Immature natural killer cell (primary cell): ENCODE results near the gene PFKFB2. TPM values are rescaled to one million over a fixed set of nuclear protein-coding genes. Genes with fewer than 3 reads are reported as not detected.

Experiments
- DNase-seq, 3 donors: peaks; one replicate each; pipeline ENCODE4 v3.0.0; 2022; ENCODE audit warnings: mixed read lengths in 1 of 3
- H3K27ac Mint-ChIP-seq, 6 donors: one replicate each; pipeline ENCODE4 v1.8.0; 2020; ENCODE audit warnings: mixed read lengths in 6 of 6, mild to moderate bottlenecking in 5 of 6, inconsistent platforms in 4 of 6, moderate library complexity in 3 of 6
- H3K27me3 Mint-ChIP-seq, 3 donors: one replicate each; pipeline ENCODE4 v1.8.0; 2020 to 2021; ENCODE audit warnings: low read depth in 3 of 3, mild to moderate bottlenecking in 3 of 3, mixed read lengths in 3 of 3, moderate library complexity in 3 of 3, inconsistent platforms in 1 of 3
- H3K36me3 Mint-ChIP-seq, 3 donors: one replicate each; pipeline ENCODE4 v1.8.0; 2020; ENCODE audit warnings: mixed read lengths in 3 of 3, inconsistent platforms in 2 of 3, mild to moderate bottlenecking in 2 of 3
- H3K4me1 Mint-ChIP-seq, 2 donors: one replicate each; pipeline ENCODE4 v1.8.0; 2020; ENCODE audit warnings: inconsistent platforms in 2 of 2, mild to moderate bottlenecking in 2 of 2, mixed read lengths in 2 of 2, moderate library complexity in 1 of 2
- H3K4me3 Mint-ChIP-seq, 5 donors: one replicate each; pipeline ENCODE4 v1.8.0; 2020; ENCODE audit warnings: mild to moderate bottlenecking in 5 of 5, mixed read lengths in 5 of 5, inconsistent platforms in 3 of 5, moderate library complexity in 3 of 5
- H3K9me3 Mint-ChIP-seq, 6 donors: one replicate each; pipeline ENCODE4 v1.8.0; 2020; ENCODE audit warnings: mild to moderate bottlenecking in 6 of 6, mixed read lengths in 6 of 6, inconsistent platforms in 4 of 6, moderate library complexity in 3 of 6
- polyA plus RNA-seq, 3 donors: library from polyadenylated mRNA; unstranded; fragments of 300-500 nt; fragmentation: Illumina TruSeq; gene quantifications; one replicate each; pipeline ENCODE4 v1.2.3, GENCODE V29; 2021

PFKFB2 gene
- polyA plus RNA-seq, 3 donors from 2014 or later, result 0.94 to 1.8 (median 1.4) TPM

DNA sequence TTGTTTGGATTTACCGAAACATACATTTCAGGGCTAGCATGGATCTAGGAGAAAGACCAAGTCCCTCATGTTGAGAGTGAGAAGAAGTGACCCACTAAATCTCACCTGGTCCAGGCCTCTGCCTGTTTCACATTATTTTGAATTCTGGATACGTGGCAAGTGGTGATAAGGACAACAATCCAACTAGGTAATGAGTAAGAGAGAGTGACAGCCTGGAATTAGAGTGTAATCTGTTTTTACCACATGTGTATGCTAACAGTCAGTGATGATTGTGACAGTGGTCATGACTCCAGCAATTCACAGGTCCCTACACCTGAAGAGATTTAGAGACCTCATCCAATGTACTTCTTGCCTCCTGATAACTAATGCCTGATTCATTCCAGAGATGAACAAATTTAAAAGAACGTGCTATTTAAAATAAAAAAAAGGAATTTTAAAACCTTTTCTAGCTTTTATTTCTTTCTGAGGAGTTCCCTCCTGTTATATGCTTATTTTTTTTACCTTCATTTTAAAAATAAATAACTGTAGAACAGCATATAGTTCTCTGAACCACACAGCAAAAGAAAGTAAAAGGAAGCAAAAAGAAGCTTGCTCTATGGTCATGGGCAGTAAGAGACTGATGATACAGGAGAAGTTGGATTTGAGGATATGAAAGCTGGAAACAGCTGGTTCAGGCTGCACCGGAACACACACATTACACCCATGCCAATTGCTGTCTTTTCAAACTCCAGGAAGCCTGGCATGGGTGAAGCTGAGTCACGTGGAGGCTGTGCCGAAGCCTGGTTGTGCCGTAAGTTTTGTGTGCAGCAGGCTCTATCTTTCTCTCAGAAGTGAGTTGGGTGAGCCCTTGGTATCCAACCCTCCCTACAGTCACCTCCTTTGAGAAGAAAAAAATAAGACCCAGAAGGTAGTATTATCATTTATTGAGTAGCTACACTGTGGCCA lies 35.2 kb upstream of the PFKFB2 start:
- Mint-ChIP-seq H3K4me1 (no peaks in the 10 kb centered on the region), H3K4me3 (no peak overlapping the region), H3K9me3 (no peaks in the 10 kb centered on the region), H3K27ac (no peak overlapping the region), H3K27me3 (peaks cover 0 to 21% (median 8%) of the 10 kb centered on the region in 3 donors), H3K36me3 (no peaks in the 10 kb centered on the region)
- no peak for DNase-seq

DNA sequence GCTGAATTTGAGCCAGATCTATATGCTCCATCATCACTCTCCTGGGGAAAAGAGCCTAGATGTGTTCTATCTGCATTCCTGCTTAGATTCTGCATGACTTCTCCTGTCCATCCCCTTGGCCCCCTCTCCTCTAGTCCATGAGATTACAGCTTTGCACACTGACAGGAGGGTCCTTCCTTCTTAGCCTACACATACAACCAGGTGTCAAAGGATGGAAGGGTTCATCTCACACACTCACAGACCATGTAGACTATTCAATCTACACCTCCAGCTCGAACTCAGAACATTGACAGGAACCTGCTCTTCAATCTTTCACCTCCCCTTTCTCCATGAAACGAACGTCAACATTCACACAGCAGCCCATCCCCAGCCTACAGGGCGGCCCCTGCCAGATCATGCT lies 34.4 kb upstream of the PFKFB2 start:
- no peak for DNase-seq
- H3K27ac Mint-ChIP-seq, result no peak overlapping the region
- H3K4me3 Mint-ChIP-seq, result no peak overlapping the region
- H3K9me3 Mint-ChIP-seq, result no peaks in the 10 kb centered on the region
- H3K36me3 Mint-ChIP-seq, result no peaks in the 10 kb centered on the region
- peaks cover 0 to 21% (median 4%) of the 10 kb centered on the region in 3 donors for H3K27me3 Mint-ChIP-seq
- H3K4me1 Mint-ChIP-seq, result no peaks in the 10 kb centered on the region

DNA sequence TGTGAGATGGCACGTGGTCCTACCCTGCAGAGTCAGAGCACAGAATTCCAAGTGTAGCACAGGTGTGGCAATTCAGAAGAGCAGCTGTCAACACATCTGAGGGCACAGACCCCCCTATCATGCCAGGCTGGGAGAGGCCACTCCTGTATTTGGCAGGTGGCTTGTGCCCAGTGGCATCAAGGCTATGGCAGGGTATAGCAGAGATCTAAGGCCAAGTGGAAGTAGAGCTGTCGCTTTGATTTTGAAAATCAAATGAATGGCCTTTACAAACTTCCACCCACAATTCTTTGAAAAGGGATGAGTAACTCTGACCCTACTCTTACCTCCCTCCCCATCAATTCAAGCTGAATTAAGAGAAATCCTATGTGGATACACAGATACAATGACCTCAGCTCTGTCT lies 33.9 kb upstream of the PFKFB2 start:
- Mint-ChIP-seq H3K27ac (no peak overlapping the region), H3K36me3 (no peaks in the 10 kb centered on the region), H3K9me3 (no peaks in the 10 kb centered on the region), H3K4me1 (no peaks in the 10 kb centered on the region), H3K4me3 (no peak overlapping the region), H3K27me3 (peaks cover 0 to 21% (median 4%) of the 10 kb centered on the region in 3 donors)
- no peak for DNase-seq

DNA sequence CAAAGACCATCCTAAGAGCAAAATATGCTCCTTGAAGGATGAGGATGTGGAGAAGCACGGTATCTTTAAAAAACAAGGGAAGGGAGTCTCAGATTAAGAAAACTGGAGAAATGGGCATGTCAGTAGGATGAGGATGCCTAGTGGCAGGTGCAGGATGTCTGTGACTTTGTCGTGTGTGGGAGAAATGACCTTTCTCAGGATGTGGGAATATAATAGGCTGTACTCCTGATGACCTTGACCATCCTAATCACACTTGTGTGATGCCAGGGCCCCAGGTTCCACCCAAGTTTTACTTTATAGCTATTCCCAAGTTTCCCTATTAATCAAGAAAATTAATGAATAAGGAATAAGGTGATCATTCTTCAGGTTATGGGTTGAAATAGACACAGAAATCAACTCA lies 33.4 kb upstream of the PFKFB2 start:
- Mint-ChIP-seq H3K36me3 (no peaks in the 10 kb centered on the region), H3K4me3 (no peak overlapping the region), H3K4me1 (no peaks in the 10 kb centered on the region), H3K9me3 (no peaks in the 10 kb centered on the region), H3K27ac (no peak overlapping the region), H3K27me3 (peaks cover 0 to 19% (median 4%) of the 10 kb centered on the region in 3 donors)
- no peak for DNase-seq

DNA sequence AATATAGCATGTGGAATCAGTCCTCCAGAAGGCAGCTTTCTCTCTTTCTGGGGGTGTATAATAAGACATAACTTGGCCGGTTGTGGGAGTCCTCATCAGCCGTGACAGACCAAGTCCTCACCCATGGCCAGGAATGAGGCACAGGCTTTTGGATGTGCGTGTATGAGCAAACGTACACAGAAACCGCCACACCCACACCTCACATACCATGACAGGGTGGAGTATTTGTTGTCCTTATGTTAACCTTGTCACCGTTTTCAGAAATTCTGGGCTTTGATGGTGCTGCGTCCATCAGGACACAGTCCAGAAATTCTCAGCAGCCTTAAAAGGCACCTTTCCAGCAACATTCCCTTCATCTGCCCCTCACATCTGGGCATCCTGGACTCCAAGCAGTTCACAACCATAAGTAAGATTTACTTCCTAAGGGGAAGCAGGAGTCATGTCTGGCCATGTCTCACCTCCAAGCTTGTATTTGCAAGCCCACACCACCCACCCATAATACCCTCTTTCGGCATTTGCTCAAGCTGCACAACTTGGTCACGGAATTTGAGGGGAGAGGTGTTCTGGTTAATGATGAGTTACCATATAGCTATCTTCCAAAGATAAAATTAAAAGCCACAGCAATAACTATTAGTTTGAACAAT lies 32.9 kb upstream of the PFKFB2 start:
- H3K27me3 Mint-ChIP-seq, result peaks cover 0 to 19% (median 4%) of the 10 kb centered on the region in 3 donors
- no peak overlapping the region for H3K27ac Mint-ChIP-seq
- no peaks in the 10 kb centered on the region for H3K36me3 Mint-ChIP-seq
- DNase-seq, result no peak
- no peaks in the 10 kb centered on the region for H3K4me1 Mint-ChIP-seq
- no peaks in the 10 kb centered on the region for H3K9me3 Mint-ChIP-seq
- no peak overlapping the region for H3K4me3 Mint-ChIP-seq

DNA sequence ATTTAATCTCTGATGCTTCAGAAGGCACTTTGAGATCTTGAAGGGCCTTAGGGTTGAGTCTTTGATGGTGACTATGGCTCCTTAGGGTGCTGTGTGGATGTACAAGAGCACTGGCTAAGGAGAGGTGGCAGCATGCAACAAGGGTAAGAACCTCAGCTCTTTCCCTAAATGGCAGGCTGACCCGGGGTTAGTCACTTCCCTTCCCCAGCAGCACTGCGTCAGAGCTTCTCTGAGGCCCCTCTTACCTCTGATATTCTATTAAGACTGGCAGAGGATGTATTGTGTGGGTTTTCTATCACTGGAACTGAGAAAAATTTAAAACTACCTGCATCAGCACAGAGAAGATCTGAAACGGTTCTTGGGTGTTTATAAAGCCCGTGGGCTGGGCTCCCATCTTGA lies 32.4 kb upstream of the PFKFB2 start:
- no peak overlapping the region for H3K4me3 Mint-ChIP-seq
- H3K27me3 Mint-ChIP-seq, result peaks cover 0 to 19% (median 4%) of the 10 kb centered on the region in 3 donors
- no peaks in the 10 kb centered on the region for H3K4me1 Mint-ChIP-seq
- no peak for DNase-seq
- H3K27ac Mint-ChIP-seq, result peak overlapping the region in 1 of 6 donors; percentile 12
- H3K9me3 Mint-ChIP-seq, result no peaks in the 10 kb centered on the region
- H3K36me3 Mint-ChIP-seq, result no peaks in the 10 kb centered on the region

DNA sequence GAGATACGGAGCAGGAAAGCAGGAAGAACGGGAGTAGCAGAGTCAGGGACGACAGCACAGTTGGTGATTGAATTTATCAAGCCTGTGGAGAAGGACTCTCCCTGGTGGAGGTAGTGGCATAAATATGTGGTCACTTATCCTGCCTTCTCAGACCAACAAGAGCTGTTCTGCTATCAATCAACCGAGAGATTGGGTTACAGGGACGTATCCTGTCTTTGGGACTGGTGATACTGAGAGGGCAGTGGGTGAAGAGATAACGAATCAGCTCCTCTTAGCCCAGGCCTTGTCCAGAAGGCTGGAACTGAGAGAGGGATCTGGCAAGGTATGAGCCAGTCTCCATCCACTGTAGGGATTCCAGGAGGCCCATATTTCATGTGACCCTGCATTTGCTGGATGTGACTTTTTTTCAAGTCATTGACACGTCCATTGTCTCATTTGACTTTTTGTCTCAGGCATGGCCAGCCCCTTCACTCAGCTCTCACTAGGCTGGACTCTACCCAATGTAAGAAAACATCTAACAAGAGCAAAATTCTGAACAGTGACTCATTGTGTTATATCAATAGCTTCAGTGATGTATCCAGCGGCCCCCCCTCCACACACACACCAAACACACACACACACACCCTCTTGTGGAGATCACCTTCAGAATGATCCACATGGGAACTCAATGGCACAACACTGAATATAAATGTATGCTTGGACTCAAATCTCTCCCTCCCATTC lies 31.8 kb upstream of the PFKFB2 start:
- no peak for DNase-seq
- Mint-ChIP-seq H3K4me3 (no peak overlapping the region), H3K9me3 (no peaks in the 10 kb centered on the region), H3K27ac (no peak overlapping the region), H3K36me3 (no peaks in the 10 kb centered on the region), H3K4me1 (no peaks in the 10 kb centered on the region), H3K27me3 (peaks cover 0 to 15% (median 3%) of the 10 kb centered on the region in 3 donors)

DNA sequence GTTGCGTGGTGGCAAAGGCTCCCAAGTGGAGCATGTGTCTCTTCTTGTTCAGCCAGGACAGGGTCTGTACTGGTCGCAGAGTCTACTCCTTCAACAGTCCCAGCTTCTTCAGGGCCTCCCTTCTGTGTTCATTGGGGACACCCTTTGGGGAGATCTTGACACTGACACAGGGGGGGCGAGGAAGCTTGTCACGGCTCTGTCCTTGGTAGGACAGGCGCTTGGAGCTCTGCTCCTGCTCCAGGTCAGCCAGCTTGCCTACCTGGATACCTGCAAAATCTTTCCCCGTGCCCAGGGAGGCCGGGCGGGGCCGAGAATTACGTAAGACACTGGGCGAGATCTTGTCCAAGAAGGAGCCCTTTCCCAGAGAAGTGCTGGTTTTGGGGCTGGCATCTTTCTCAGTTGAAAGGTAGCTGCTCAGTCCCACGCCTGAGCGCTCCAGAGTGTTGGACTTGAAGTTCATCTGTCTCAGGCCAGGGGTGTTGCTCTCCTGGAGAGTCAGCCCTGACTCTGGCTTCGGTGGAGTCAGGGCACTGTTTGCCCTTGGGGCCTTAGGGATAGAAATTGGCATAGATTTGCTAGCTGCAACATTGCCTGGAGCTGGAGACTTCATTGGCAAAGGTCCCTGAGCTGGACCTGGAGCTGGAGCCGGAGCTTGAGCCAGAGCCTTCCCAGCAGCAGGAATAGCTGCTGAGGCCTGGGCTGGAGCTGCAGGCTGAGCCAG lies 31.0 kb upstream of the PFKFB2 start:
- Mint-ChIP-seq H3K27ac (no peak overlapping the region), H3K9me3 (no peaks in the 10 kb centered on the region), H3K4me3 (no peak overlapping the region), H3K4me1 (no peaks in the 10 kb centered on the region), H3K36me3 (no peaks in the 10 kb centered on the region), H3K27me3 (peaks cover 0 to 17% (median 3%) of the 10 kb centered on the region in 3 donors)
- DNase-seq, result no peak

DNA sequence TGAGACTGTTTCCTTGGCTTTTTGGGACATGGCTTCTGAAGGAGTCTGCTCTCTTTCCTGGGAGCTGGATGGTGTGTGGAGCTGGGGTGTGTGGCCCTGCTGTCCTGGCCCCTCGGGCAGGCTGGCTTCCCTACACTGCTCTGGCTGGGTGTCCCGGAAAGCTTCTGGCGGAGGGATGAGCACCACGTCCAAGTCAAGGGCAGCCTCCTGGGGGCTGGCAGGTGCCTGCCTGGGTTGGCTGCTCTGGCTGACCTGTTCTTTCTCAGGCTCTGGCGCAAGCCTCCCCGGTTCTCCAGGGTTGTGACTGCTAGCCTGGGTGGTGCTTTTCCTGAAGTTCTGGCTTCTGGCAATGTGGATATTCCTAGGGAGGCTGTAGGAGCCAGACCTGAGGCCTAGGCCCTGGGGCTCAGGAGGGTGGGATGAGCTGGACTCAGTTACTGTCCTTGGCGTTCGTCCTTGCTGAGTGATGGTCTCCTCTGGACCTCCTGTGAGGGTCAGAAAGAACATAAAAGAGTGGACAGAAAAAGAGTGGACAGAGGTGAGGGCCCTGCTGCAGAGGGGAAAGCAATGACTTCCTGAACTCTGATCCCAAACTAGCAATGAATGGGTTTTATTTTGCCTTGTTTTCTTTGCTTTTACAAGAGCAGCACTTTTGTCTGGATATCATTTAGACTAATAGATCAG lies 29.9 kb upstream of the PFKFB2 start:
- H3K4me3 Mint-ChIP-seq, result no peak overlapping the region
- H3K9me3 Mint-ChIP-seq, result no peaks in the 10 kb centered on the region
- no peak for DNase-seq
- H3K27me3 Mint-ChIP-seq, result peaks cover 0 to 16% (median 3%) of the 10 kb centered on the region in 3 donors
- H3K27ac Mint-ChIP-seq, result peak overlapping the region in 1 of 6 donors; percentile 17
- H3K4me1 Mint-ChIP-seq, result no peaks in the 10 kb centered on the region
- no peaks in the 10 kb centered on the region for H3K36me3 Mint-ChIP-seq

DNA sequence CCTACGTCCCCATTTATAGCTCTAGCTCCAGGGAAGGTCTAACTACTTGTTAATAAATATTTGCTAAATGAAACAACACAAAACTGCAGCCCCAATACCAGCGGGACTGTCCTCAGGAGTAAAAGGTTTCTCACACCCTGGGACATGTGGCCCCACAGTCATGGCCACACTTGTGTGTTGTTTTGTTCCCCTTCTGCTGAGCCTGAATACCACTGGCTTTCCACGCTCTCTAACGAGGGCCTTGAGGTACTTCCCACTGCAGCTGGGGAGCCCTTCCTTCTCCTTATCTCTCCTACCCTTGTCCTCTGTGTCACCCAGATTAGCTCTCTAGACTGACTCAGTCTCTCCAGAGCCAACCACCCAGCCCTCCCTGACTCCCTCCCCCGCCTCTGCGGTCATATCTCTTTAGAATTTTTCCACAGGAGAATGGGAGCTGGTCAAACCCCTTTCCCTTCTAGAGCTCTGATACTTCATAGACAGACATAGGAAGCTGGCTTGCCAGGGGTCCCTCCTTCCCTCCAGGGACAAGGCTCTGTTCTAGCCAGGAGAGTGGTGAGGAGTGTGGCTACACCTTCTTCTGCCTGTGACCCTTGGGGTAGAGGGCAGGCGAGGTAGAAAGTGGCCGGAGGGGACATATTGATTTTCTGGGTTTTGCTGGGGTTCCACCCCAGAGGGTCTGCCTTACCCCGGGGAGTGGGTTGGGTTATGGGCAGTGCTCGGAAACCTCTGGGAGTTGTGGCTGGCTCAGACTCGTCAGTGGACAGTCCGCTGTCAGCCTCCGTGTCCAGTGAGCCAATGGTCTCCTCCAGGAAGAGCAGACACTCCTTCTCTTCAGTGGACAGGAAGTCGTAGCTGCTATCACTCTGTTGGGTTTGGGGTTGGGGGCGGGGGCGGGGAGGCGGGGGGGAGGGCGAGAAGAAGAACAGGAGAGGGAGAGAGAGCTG lies 28.6 kb upstream of the PFKFB2 start:
- Mint-ChIP-seq H3K4me3 (no peak overlapping the region), H3K9me3 (no peaks in the 10 kb centered on the region), H3K36me3 (no peaks in the 10 kb centered on the region), H3K27ac (no peak overlapping the region), H3K4me1 (no peaks in the 10 kb centered on the region), H3K27me3 (peaks cover 0 to 22% (median 2%) of the 10 kb centered on the region in 3 donors)
- DNase-seq, result no peak

DNA sequence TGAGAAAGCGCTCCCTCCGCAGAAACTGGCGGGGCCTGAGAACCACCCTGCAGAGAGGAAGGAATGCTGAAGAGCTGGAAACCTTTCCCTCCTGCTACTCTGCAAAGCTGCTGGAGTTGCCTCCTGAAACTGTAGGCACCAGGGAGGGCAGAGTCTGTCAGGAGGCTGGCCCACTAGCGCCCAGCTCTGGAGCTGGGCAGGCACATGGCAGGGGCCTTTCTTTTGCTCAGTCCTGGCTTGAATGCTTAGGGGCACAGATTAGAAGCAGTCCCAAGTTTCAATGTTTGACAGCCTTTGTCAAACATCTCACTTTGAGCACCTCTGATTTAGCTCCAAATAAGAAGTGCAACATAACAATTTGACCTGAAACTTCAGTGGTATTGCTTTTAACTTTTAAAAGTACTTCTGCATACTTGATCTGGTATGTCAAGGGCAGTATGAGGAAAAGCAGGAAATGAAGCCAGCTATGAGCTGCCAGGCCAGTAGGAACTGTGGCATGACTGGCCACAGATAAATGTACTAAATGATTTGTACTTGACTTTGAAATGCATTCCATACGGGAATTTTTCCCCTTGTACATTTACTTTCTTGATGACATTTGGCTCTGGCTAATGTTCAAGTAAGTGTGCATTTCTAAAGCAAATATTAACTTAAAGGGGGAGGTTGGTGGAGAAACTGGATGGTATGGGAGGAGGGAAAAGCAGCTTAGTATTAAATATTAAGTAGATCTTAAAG lies 27.8 kb upstream of the PFKFB2 start:
- H3K27me3 Mint-ChIP-seq, result peaks cover 0 to 23% (median 2%) of the 10 kb centered on the region in 3 donors
- no peak overlapping the region for H3K27ac Mint-ChIP-seq
- no peaks in the 10 kb centered on the region for H3K9me3 Mint-ChIP-seq
- no peak for DNase-seq
- H3K36me3 Mint-ChIP-seq, result no peaks in the 10 kb centered on the region
- H3K4me1 Mint-ChIP-seq, result no peaks in the 10 kb centered on the region
- H3K4me3 Mint-ChIP-seq, result no peak overlapping the region

DNA sequence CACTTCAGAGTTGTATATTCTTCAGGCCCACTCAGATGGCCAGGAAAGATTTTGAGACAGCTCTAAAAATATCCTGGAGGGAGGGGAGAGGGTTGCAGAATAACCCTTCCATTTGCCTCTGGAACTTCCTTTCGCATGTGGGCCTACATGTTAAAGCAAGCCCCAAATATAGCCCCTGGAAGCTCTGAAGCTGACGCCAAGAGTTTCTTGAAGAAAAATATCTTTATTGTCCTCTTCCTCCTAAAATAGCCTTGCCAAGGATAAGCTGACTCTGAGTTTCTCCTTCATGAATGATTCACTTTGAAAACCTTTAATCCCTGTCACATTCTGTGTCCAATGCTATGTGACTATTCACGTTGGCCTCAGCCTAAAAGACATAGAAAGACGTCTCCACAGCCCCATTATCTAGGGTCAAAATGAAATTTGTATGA lies 27.0 kb upstream of the PFKFB2 start:
- Mint-ChIP-seq H3K27me3 (peaks cover 2 to 22% (median 6%) of the 10 kb centered on the region in 3 donors), H3K9me3 (no peaks in the 10 kb centered on the region), H3K36me3 (no peaks in the 10 kb centered on the region), H3K27ac (no peak overlapping the region), H3K4me1 (no peaks in the 10 kb centered on the region), H3K4me3 (no peak overlapping the region)
- DNase-seq, result no peak
